ENCODE results near the gene COL7A1.

COL7A1 gene

GRCh38 chr3:48596157-48596556 lies 1.0 kb upstream of the COL7A1 start:
- TF ChIP-seq, protein P1, sequence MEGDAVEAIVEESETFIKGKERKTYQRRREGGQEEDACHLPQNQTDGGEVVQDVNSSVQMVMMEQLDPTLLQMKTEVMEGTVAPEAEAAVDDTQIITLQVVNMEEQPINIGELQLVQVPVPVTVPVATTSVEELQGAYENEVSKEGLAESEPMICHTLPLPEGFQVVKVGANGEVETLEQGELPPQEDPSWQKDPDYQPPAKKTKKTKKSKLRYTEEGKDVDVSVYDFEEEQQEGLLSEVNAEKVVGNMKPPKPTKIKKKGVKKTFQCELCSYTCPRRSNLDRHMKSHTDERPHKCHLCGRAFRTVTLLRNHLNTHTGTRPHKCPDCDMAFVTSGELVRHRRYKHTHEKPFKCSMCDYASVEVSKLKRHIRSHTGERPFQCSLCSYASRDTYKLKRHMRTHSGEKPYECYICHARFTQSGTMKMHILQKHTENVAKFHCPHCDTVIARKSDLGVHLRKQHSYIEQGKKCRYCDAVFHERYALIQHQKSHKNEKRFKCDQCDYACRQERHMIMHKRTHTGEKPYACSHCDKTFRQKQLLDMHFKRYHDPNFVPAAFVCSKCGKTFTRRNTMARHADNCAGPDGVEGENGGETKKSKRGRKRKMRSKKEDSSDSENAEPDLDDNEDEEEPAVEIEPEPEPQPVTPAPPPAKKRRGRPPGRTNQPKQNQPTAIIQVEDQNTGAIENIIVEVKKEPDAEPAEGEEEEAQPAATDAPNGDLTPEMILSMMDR (IDR thresholded peaks at IDR 0.05), result no peak
- Mint-ChIP-seq H3K27me3 (ENCODE audit: low read depth, poor library complexity) (no peaks in the 10 kb centered on the region), H3K4me1 (peaks cover 42% of the 10 kb centered on the region), H3K36me3 (ENCODE audit: low read depth) (peaks cover 23% of the 10 kb centered on the region), H3K9me3 (no peaks in the 10 kb centered on the region), H3K27ac (peak overlapping the region; percentile 96), H3K4me3 (no peak overlapping the region)
- no peak for DNase-seq

GRCh38 chr3:48595526-48596121 lies 495 bp upstream of the COL7A1 start:
- H3K4me1 Mint-ChIP-seq, result peaks cover 47% of the 10 kb centered on the region
- no peak overlapping the region for H3K4me3 Mint-ChIP-seq
- TF ChIP-seq, protein P1 (IDR thresholded peaks at IDR 0.05), result no peak
- peaks cover 23% of the 10 kb centered on the region for H3K36me3 Mint-ChIP-seq (ENCODE audit: low read depth)
- H3K9me3 Mint-ChIP-seq, result no peaks in the 10 kb centered on the region
- peak; percentile 27 for DNase-seq
- no peaks in the 10 kb centered on the region for H3K27me3 Mint-ChIP-seq (ENCODE audit: low read depth, poor library complexity)
- H3K27ac Mint-ChIP-seq, result peak overlapping the region; percentile 96

DNA sequence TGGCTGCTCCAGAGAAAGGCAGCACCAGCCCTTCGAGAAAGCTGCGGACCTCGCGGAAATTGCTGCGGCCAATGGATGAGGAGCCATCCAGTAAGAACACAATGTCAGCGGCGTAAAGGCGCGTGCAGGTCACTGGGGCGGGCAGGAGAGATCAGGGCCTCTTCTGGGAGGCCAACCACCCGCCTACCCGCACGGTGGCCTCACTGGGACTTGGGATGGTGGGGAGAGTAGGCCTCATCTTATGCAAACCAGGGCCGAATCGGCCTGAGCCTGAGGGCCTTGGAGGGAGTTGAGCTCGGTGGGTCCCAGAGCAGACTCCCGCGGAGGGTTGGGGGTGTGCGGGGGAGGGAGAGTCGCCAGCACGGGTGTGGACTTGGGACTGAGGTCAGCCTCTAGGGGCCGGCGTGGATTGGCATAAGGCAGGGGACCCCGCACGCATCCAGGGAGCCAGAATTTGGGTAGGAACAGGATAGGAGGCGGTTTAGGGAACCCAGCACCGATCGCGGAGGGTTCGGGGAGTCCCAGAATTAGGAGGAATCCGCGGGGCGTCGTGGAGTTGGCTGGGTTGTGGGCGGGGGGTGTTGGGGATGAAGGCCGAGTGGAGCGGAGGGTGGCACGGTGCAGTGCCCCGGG lies 596 bp downstream of the COL7A1 start:
- Mint-ChIP-seq H3K27ac (no peak overlapping the region), H3K4me1 (peaks cover 49% of the 10 kb centered on the region), H3K9me3 (no peaks in the 10 kb centered on the region), H3K36me3 (ENCODE audit: low read depth) (peaks cover 14% of the 10 kb centered on the region), H3K27me3 (ENCODE audit: low read depth, poor library complexity) (no peaks in the 10 kb centered on the region), H3K4me3 (no peak overlapping the region)
- DNase-seq, result no peak
- TF ChIP-seq, protein P1 (IDR thresholded peaks at IDR 0.05), result no peak

GRCh38 chr3:48593337-48593736 lies 1.8 kb downstream of the COL7A1 start:
- no peaks in the 10 kb centered on the region for H3K27me3 Mint-ChIP-seq (ENCODE audit: low read depth, poor library complexity)
- H3K36me3 Mint-ChIP-seq (ENCODE audit: low read depth), result peaks cover 4% of the 10 kb centered on the region
- no peak for DNase-seq
- no peaks in the 10 kb centered on the region for H3K9me3 Mint-ChIP-seq
- H3K4me1 Mint-ChIP-seq, result peaks cover 49% of the 10 kb centered on the region
- TF ChIP-seq, protein P1 (IDR thresholded peaks at IDR 0.05), result no peak
- no peak overlapping the region for H3K27ac Mint-ChIP-seq
- H3K4me3 Mint-ChIP-seq, result no peak overlapping the region

- no peak for DNase-seq
- no peaks in the 10 kb centered on the region for H3K9me3 Mint-ChIP-seq
- H3K4me3 Mint-ChIP-seq, result no peak overlapping the region
- no peak overlapping the region for H3K27ac Mint-ChIP-seq
- H3K36me3 Mint-ChIP-seq (ENCODE audit: low read depth), result peaks cover 4% of the 10 kb centered on the region
- H3K27me3 Mint-ChIP-seq (ENCODE audit: low read depth, poor library complexity), result no peaks in the 10 kb centered on the region
- TF ChIP-seq, protein P1 (IDR thresholded peaks at IDR 0.05), result no peak
- peaks cover 49% of the 10 kb centered on the region for H3K4me1 Mint-ChIP-seq
Observed at GRCh38 chr3:48592519-48593087, 2.5 kb downstream of the COL7A1 start.
